Activated T-cell treated with anti-CD3 and anti-CD28 coated beads for 4 hours (primary cell): ENCODE results near the gene AMOTL1.

ENCODE experiments used
- DNase-seq: peaks from one replicate; pipeline ENCODE4 v3.0.0-alpha.2; 2020

AMOTL1 gene

GRCh38 chr11:94767701-94768601, at the start of gene AMOTL1:
TSS of gene AMOTL1 (plus strand) at chr11:94768356. CDS start at chr11:94768512, 156 bp downstream.
- DNase-seq = no peak

DNA sequence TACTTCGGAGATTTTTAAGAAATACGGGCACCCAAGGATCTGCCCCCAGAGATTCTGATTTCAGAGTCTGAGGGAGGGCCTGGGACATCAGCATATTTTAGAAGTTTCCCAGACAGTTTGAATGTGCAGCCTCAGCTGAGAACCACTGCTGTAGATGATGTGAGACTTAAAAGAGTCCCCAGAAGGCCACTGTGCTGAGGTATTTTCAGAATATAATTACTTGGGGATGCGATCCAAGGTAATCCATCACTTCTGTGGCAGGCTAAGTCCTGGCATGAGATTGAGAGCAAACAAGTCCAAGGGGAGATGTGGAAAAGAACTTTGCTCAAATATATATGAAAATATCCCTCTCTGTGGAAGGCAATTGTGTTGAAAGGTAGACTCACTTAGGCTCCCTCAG, 48.3 kb upstream of the AMOTL1 start:
- DNase-seq = no peak

DNA sequence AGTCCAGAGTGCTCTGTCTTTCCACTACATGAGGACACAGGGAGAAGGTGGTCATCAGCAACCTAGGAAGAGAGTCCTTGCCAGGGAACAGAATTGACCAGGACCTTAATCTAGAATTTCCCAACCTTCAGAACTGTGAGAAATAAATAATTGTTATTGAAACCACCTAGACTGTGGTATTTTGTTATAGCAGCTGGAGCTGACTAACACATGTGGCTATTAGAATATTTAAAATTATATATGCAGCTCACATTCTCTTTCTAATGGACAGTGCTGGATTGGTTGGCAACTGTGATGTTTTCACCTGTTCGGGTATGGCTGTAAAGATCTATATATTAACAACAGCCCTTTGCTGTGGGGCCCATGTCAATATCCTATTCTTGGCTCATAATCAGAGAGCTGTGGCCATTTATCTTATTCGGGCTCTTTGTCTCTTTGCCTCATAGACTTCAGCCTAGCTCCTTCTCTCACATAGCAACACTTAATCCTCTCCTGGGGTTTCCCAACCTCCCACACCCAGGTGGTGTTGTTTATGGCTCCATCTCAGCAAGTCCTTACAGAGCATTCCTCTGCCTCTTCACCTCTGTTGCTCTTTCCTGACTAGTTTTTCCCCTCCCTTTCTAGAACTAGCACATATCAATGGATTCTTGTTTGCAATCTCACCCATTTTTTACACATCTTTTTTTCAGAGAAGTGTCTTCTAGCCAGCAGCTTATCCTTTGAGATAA, 46.4 kb upstream of the AMOTL1 start:
- no peak for DNase-seq

GRCh38 chr11:94722735-94723134, 45.4 kb upstream of the AMOTL1 start:
- no peak for DNase-seq

- no peak for DNase-seq
Measured at GRCh38 chr11:94725097-94725496, 43.1 kb upstream of the AMOTL1 start.

GRCh38 chr11:94727819-94728218, 40.3 kb upstream of the AMOTL1 start:
- DNase-seq = no peak

DNA sequence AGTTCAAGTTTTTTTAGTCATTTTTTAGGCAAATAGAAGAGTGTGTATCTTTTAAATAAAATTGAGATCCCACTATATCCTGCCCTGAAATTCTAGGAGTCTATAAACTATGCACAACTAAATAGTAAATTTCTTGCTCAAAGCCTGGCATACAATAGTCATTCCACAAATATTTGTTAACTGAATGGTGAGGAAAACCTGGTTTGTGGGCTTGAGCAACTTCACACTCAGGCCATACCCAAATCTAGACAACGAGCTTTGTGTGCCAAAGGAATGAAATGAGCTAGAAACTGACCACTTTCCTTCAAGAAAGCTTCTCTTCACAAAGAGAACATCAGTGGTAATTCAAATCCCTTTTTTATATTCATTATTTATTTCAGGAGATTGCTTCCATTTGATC, 39.6 kb upstream of the AMOTL1 start:
- DNase-seq = no peak

DNA sequence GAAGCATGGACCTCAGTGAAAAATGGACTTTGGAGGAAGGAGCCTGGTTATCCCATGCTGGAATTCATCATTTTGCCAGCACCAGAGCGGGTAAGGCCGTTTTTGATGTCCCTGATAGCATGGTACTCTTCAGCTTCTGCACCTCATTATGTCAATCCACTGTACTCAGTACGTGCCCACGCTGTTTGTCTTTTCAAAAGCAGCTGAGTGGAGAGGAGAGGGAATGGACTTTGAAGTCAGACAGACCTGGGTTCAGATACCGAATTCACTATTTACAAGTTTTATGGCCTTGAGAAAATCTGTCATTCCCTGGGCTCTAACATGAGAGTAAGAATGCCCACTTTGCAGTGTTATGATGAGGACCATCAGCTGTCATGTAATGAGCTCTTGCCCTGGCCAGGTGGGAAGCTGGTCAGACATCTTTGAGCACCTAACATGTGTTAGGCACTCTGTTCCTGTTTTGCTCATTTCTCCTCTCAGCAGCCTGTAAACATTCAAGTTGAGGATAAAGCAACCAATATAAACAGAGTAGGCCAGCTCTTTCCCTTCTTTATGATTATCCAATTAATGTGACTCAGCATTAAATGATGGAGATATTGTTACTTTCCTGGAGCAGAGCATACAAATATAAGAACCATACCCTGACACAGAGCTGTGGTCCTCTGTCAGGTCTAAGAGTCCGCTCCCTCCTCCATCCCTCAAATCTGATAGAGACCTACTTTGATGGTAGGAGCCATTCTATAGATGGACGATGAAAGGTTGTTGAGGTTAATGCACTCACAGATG, 39.0 kb upstream of the AMOTL1 start:
- no peak for DNase-seq

- no peak for DNase-seq
Measured at GRCh38 chr11:94730153-94730552, 38.0 kb upstream of the AMOTL1 start.

GRCh38 chr11:94731880-94732601, 36.1 kb upstream of the AMOTL1 start:
- DNase-seq = no peak

GRCh38 chr11:94732617-94733281, 35.4 kb upstream of the AMOTL1 start:
- no peak for DNase-seq

DNA sequence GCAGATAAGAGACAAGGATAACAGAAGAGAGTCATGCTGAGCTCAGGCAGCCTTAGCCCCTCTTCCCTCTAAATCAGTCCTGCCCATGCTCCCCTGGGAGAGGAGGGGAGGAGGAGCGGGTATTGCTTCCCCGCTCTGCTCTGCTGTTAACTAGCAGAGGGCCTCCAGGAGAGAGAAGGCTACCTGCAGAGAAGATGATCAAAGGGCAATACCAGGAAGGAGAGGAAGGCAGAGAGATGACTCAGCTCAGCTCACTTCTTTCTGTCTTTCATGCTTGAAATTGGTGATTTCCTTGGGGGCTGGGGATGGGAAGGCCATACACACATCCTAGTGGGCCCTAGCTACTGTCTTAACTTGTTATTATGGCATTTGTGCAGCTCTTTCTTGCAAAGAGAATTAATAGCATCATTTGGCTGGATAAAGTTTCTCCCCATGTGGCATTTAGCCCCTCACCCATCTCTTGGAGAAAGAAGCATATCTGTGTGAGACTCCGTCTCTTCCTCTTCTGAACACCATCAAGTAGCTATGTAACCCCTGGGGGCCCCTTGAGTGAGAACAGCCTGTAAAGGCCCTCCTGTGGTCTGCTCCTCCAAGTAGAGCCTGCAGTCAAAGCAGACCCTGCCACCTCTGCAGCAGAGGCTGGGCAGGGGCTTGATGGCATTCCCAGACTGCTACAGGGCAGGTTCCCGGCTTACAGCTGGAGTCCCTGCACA, 33.4 kb upstream of the AMOTL1 start:
- no peak for DNase-seq

DNA sequence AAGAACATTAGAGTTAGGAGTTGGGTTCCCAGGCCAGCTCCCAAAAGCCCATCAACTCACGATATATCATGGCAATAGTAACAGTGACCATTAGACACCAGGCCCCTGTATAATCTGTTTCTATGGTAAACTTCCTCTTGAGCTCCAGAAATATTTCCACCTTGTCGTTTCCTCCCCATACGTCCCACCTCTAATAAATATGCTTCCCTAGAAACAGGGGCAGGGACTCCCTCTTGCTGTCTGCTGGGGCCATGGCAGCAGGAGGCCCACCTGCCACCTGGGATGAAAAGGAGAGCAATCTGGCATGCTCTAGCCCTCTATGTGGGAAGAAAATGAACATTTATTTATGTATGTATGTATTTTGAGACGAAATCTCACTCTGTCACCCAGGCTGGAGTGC, 32.2 kb upstream of the AMOTL1 start:
- DNase-seq = no peak

- DNase-seq = no peak
Measured at GRCh38 chr11:94737171-94737611, 31.0 kb upstream of the AMOTL1 start.

DNA sequence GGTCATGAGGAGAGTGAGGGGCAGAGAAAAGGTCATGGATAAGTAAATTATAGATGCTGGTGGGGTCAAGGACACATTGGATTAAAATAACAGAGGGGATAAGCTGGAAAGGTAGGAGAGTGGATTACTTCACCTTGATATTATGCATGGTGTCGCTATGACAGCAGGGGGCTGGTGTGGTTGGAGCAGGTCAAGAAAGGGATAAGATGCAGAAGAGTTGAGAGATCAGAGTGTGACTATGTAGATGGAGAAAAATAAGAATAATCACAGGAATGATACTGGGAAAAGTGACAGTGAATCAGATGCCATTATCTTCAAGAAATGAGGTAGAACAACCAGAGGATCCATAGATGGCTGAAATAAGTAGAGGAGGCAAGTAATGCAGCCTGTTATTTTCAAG, 29.4 kb upstream of the AMOTL1 start:
- DNase-seq = no peak

GRCh38 chr11:94739331-94739730, 28.8 kb upstream of the AMOTL1 start:
- no peak for DNase-seq

- DNase-seq = no peak
Measured at GRCh38 chr11:94740083-94741021, 27.8 kb upstream of the AMOTL1 start.

DNA sequence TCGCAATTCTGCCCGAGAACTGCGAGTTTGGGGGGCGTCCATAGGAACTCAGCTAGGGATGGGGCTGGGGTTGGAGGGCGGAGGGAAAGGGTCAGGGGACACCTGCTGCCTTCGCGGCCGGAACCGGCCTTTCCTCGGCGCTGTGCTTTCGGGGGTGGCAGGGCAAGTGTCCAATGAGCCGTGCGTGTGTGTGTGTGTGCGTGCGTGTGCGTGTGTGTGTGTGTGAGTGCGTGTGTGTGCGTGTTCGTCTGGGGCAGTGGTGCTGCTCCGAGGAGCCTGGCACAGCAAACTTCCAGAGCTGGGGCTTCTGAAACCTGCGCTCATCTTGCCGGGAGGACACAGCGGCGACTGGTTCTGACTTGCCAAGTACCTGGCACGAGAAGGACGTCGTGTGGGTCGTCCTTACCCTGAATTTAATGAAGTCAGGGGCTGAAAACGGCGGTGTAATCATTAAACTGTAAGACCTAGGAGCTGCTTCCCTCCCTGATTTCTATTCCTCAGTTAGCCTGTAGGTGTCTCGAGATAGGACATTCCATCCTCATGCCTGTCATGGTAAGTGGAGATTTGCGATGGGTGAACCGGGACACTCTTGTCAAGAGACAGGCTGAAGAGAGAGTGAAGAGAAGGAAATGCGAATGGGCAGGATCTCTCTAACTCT, 27.0 kb upstream of the AMOTL1 start:
- no peak for DNase-seq

DNA sequence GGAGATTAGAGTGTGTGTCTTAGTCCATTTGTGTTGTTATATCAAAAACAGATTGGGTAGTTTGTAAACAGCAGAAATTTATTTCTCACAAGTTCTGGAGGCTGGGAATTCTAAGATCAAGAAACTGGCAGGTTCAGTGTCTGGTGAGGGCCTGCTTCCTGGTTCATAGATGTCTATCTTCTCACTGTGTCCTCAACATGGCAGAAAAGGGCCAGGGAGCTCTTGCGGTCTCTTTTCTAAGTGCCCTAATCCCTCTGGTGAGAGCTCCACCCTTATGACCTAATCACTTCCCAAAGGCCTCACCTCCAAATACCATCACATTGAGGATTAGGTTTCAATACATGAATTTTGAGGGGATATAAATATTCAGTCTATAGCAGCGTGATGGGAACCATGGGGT, 25.5 kb upstream of the AMOTL1 start:
- no peak for DNase-seq

GRCh38 chr11:94746721-94747120, 21.4 kb upstream of the AMOTL1 start:
- DNase-seq = no peak
